Activated CD4-positive, alpha-beta T cell treated with anti-CD3 and anti-CD28 coated beads, Interleukin-2, amount 50 U/mL, for 16 hours (primary cell): Measurements from ENCODE around the gene SLC29A4.
"Not testable (repeated sequence)": the region's sequence is repeated elsewhere in the genome, so short reads cannot be mapped to it uniquely, and the experiment has no call there.

Experiments used
- DNase-seq: peaks from one replicate; pipeline ENCODE4 v3.0.0-alpha.2; 2020

The SLC29A4 gene

GRCh38 chr7:5296611-5297226 lies 14.0 kb downstream of the SLC29A4 start:
- peak; percentile 48 for DNase-seq

- DNase-seq: no peak
Observed at GRCh38 chr7:5300366-5300765, 17.6 kb downstream of the SLC29A4 start.

- DNase-seq: no peak
Observed at GRCh38 chr7:5302577-5302976, 19.8 kb downstream of the SLC29A4 start.

GRCh38 chr7:5303061-5303460 lies 20.3 kb downstream of the SLC29A4 start:
- DNase-seq: no peak

- no peak for DNase-seq
Observed at GRCh38 chr7:5303591-5304505, 21.1 kb downstream of the SLC29A4 start.

GRCh38 chr7:5305050-5305449 lies 22.3 kb downstream of the SLC29A4 start:
- not testable (repeated sequence) for DNase-seq

- not testable (repeated sequence) for DNase-seq
Observed at GRCh38 chr7:5307221-5308142, 24.7 kb downstream of the SLC29A4 start.

- no peak for DNase-seq
Observed at GRCh38 chr7:5309146-5309545, 26.4 kb downstream of the SLC29A4 start.

- no peak for DNase-seq
Observed at GRCh38 chr7:5310822-5311405, 28.2 kb downstream of the SLC29A4 start.

GRCh38 chr7:5312276-5313070 lies 29.7 kb downstream of the SLC29A4 start:
- not testable (repeated sequence) for DNase-seq

- DNase-seq: not testable (repeated sequence)
Observed at GRCh38 chr7:5313076-5313885, 30.5 kb downstream of the SLC29A4 start.

GRCh38 chr7:5314864-5315263 lies 32.1 kb downstream of the SLC29A4 start:
- DNase-seq: no peak

GRCh38 chr7:5315761-5316160 lies 33.0 kb downstream of the SLC29A4 start:
- no peak for DNase-seq

GRCh38 chr7:5318613-5319012 lies 35.9 kb downstream of the SLC29A4 start:
- not testable (repeated sequence) for DNase-seq

GRCh38 chr7:5320391-5320790 lies 37.6 kb downstream of the SLC29A4 start:
- DNase-seq: no peak

- no peak for DNase-seq
Observed at GRCh38 chr7:5320802-5321396, 38.2 kb downstream of the SLC29A4 start.

- no peak for DNase-seq
Observed at GRCh38 chr7:5322621-5323410, 40.1 kb downstream of the SLC29A4 start.

- DNase-seq: not testable (repeated sequence)
Observed at GRCh38 chr7:5323800-5324781, 41.3 kb downstream of the SLC29A4 start.
